ENCODE measurements around the gene BIN1.
A peak's percentile ranks its signal among the peaks of the same experiment; 100 is the strongest.

Gene BIN1

GRCh38 chr2:127134833-127135830, 28.2 kb upstream of the BIN1 start:
- no peak for DNase-seq (ENCODE audit: low read depth)
- no peak for TF ChIP-seq CTCF (IDR thresholded peaks at IDR 0.05; ENCODE audit: control insufficient read depth, extremely low read depth, insufficient read depth)
- no peak overlapping the region for H3K4me3 ChIP-seq (ENCODE audit: low read depth, low read length)

- no peak for TF ChIP-seq CTCF (IDR thresholded peaks at IDR 0.05; ENCODE audit: control insufficient read depth, extremely low read depth, insufficient read depth)
- no peak for DNase-seq (ENCODE audit: low read depth)
- H3K4me3 ChIP-seq (ENCODE audit: low read depth, low read length), result no peak overlapping the region
These were observed 27.3 kb upstream of the BIN1 start for GRCh38 chr2:127134235-127134634.

DNA sequence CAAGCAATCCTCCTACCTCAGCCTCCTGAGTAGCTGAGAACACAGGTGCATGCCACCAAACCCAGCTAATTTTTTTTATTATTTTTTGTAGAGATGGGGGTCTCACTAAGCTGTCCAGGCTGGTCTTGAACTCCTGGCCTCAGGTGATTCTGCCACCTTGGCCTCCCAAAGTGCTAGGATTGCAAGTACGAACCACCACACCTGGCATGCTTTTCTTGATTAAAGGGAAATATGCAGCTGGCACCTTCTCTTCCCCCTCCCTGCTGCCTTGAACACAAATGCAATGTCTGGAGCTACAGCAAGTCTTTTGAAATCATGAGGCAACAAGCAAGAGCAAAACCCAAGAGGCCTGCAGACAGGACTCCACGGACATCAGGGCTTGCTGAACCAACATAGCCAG, 26.8 kb upstream of the BIN1 start:
- no peak for DNase-seq (ENCODE audit: low read depth)
- TF ChIP-seq CTCF (IDR thresholded peaks at IDR 0.05; ENCODE audit: control insufficient read depth, extremely low read depth, insufficient read depth), result no peak
- H3K4me3 ChIP-seq (ENCODE audit: low read depth, low read length), result no peak overlapping the region

DNA sequence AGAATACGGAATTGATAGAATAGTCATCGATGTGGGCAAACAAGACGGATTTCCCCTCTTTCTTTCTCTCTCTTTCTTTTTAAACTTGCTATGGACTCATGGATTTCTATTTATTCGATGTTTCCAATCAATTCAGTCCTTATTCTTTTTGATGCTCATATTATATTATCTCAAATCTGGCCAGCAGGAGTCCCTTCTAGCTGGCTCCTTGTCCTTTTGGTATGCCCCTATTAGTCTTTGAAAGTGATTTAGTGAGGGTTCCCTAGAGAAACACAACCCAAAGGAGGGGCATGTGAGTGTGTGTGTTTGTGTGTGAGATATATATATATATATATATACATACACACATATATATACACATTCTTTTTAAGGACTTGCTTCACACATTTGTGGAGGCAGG, 23.5 kb upstream of the BIN1 start:
- no peak overlapping the region for H3K4me3 ChIP-seq (ENCODE audit: low read depth, low read length)
- DNase-seq (ENCODE audit: low read depth), result no peak
- TF ChIP-seq CTCF (IDR thresholded peaks at IDR 0.05; ENCODE audit: control insufficient read depth, extremely low read depth, insufficient read depth), result no peak

- H3K4me3 ChIP-seq (ENCODE audit: low read depth, low read length), result no peak overlapping the region
- DNase-seq (ENCODE audit: low read depth), result no peak
- TF ChIP-seq CTCF (IDR thresholded peaks at IDR 0.05; ENCODE audit: control insufficient read depth, extremely low read depth, insufficient read depth), result no peak
These were observed 23.0 kb upstream of the BIN1 start for GRCh38 chr2:127129937-127130336.

DNA sequence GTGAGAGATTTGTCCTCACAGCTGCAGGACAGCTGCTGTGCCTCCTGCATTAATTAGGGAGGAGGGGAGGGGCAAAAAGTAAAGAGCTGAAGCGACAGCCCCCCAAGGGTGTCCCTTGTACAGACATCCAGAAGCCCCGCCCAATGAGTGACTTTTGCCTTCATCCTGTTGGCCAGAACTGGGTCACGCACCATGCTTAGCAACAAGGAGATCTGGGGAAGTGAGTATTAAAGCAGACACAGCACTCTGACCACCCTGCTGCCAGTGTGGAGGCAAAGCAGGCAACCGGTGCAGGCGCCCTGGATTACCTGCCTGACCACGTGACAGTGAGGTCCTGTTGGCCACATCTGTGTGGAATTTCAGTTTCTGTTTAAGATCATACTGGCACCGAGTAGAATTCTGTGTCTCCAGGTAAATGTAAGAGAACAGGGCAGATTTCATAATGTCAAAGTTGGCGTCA, 21.5 kb upstream of the BIN1 start:
- DNase-seq (ENCODE audit: low read depth), result peak; percentile 75
- H3K4me3 ChIP-seq (ENCODE audit: low read depth, low read length), result peak overlapping the region; percentile 31
- no peak for TF ChIP-seq CTCF (IDR thresholded peaks at IDR 0.05; ENCODE audit: control insufficient read depth, extremely low read depth, insufficient read depth)

Data from LNCaP clone FGC (cell line).